NB4 (cell line): Measurements from ENCODE around the gene PIGBOS1.
"Not testable (repeated sequence)": the region's sequence is repeated elsewhere in the genome, so short reads cannot be mapped to it uniquely, and the experiment has no call there.

Experiments
- DNase-seq: peaks from one replicate; pipeline ENCODE4 v3.0.0; 2010; ENCODE audit warnings: low read depth
- H3K4me3 ChIP-seq: one replicate; pipeline ENCODE4 v1.5.1; 2011; ENCODE audit warnings: mild to moderate bottlenecking, low read depth, low read length, moderate library complexity
- MYC ChIP-seq: IDR thresholded peaks from 2 replicates; pipeline ENCODE4 v1.6.1; 2011; ENCODE audit warnings: low read depth, low read length
- POLR2A ChIP-seq: IDR thresholded peaks from 2 replicates; pipeline ENCODE4 v1.6.1; 2011; ENCODE audit warnings: mild to moderate bottlenecking; ENCODE audit not compliant: insufficient read length; ENCODE audit errors: extremely low read depth
- TF ChIP-seq, protein P1 (sequence below): IDR thresholded peaks from 2 replicates; pipeline ENCODE4 v1.6.1; 2011; ENCODE audit warnings: low read depth, low read length
- TF ChIP-seq, protein P2 (sequence below): IDR thresholded peaks from one replicate; pipeline ENCODE4 v1.5.1; 2012; ENCODE audit warnings: low read depth, low read length

The PIGBOS1 gene

DNA sequence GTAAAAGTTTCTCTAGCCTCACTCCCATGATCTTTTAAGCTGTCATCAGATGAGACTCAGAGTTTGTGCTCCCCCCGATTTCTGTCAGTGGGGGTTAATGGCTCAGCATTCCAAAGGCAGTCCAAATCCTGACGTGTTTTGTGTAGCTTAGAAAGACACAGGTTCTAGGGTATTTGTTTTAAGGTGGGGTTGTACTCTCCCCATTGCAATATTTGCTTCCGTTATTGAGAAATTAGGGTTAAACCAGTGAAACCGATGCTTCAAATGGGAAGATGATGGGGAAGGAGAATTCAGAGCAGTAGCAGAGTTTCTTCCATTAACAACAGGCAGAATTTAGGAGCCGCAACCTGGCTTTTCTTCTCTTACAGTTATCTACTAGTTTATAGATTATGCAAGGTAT is 3.5 kb upstream of the PIGBOS1 start:
- peak overlapping the region; percentile 29 for H3K4me3 ChIP-seq
- DNase-seq, result peak; percentile 63
- TF ChIP-seq, protein P1, sequence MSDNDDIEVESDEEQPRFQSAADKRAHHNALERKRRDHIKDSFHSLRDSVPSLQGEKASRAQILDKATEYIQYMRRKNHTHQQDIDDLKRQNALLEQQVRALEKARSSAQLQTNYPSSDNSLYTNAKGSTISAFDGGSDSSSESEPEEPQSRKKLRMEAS, result no peak
- TF ChIP-seq POLR2A, result no peak
- TF ChIP-seq, protein P2, sequence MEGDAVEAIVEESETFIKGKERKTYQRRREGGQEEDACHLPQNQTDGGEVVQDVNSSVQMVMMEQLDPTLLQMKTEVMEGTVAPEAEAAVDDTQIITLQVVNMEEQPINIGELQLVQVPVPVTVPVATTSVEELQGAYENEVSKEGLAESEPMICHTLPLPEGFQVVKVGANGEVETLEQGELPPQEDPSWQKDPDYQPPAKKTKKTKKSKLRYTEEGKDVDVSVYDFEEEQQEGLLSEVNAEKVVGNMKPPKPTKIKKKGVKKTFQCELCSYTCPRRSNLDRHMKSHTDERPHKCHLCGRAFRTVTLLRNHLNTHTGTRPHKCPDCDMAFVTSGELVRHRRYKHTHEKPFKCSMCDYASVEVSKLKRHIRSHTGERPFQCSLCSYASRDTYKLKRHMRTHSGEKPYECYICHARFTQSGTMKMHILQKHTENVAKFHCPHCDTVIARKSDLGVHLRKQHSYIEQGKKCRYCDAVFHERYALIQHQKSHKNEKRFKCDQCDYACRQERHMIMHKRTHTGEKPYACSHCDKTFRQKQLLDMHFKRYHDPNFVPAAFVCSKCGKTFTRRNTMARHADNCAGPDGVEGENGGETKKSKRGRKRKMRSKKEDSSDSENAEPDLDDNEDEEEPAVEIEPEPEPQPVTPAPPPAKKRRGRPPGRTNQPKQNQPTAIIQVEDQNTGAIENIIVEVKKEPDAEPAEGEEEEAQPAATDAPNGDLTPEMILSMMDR, result no peak
- TF ChIP-seq MYC, result no peak

DNA sequence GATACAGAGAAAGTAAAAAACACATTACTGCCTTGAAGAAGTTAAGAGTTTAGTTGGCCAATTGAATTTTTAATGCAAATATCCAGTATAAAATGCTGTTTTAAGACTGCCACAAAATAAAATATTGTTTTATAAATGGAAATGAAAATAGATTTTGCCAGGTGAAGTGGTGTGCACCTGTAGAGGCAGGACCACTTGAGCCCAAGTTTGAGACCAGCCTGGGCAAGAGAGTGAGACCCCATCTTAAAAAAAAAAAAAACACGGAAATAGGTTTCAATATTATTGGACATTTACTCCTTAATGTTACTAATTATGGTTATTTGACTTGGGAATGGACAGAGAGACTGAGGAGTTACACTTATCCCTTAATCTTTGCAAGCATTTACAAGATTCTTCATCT is 2.0 kb upstream of the PIGBOS1 start:
- no peak for DNase-seq
- TF ChIP-seq, protein P1, result no peak
- no peak for TF ChIP-seq POLR2A
- TF ChIP-seq, protein P2, result no peak
- no peak for TF ChIP-seq MYC
- H3K4me3 ChIP-seq, result peak overlapping the region; percentile 97

DNA sequence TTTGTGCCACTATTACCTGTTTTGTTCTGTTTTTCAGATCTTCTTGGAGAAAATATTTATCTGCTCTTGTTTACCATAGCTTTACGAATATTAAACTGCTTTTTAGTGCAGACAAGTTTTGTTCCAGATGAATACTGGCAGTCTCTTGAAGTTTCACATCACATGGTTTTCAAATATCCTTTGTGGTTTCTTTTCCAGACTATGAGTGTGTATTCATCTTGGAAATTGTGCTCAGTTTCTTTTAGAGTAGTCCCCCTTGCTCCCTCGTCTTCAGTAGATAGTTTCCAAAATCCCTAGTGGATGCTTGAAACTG is 1.3 kb upstream of the PIGBOS1 start:
- DNase-seq, result no peak
- TF ChIP-seq, protein P1, result 0 out of 2 replicates have a peak, but pooled peaks have one; percentile 1
- TF ChIP-seq MYC (no peak), POLR2A (no peak)
- peak overlapping the region; percentile 97 for H3K4me3 ChIP-seq

DNA sequence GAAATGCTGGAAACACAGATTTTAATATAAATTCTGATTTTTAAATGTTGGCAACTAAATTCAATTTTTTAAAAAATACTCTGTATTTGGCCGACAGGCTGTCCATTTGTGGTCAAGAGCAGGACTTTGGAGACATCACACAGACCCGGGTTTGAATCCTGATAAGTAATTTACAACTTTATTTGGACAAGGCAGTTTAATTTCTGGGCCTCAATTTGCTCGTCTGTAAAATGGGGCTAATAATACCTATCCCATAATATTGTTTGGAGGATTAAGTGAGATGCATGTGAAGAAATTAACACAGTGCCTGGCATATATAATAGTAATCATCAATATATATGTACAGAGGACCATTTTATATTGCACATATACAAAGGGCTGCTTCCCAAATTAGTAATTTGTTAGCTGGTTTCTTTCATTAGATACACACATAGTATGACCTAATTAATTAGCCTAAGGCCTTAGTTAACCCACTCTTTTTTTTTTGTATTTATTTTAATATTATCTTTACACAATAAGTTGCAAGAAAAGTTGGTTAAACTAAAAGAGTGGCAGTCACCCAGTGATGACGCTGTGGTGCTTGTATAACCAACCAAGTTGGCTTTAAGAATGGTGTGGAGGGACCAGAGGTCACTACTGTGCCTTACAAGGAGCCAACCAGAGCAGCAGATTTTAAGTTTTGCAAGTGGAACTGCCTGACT is 764 bp upstream of the PIGBOS1 start:
- peak; percentile 84 for DNase-seq
- TF ChIP-seq, protein P2, result no peak
- TF ChIP-seq MYC (0 out of 2 replicates have a peak, but pooled peaks have one; percentile 23), POLR2A (peak; percentile 46)
- TF ChIP-seq, protein P1, result peak; percentile 24
- peak overlapping the region; percentile 97 for H3K4me3 ChIP-seq

DNA sequence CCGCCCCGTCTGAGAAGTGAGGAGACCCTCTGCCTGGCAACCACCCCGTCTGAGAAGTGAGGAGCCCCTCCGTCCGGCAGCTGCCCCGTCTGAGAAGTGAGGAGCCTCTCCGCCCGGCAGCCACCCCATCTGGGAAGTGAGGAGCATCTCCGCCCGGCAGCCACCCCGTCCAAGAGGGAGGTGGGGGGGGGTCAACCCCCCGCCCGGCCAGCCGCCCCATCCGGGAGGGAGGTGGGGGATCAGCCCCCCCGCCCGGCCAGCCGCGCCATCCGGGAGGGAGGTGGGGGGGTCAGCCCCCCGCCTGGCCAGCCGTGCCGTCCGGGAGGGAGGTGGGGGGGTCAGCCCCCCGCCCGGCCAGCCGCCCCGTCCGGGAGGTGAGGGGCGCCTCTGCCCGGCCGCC is 16.1 kb downstream of the PIGBOS1 start:
- not testable (repeated sequence) for H3K4me3 ChIP-seq, DNase-seq

DNA sequence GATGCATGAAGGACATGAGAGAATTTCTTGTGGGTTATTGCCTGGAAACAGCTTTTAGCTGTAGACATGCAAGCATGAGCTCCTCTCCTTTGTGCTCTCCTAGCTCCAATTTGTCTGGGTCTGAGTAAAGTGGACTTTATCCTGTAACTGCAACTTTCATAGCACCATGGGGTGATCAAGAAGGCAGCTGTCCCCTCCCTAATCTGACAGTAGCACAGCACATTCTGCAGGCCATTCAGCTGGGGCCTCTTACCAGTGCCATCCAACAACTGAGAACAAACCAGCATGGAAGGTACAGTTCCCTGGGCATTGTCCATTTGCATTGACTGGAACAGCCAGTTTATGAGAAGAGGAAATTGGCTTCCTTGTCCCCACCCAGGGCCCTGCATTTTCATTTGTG is 21.6 kb downstream of the PIGBOS1 start:
- no peak for DNase-seq
- H3K4me3 ChIP-seq, result no peak overlapping the region
- TF ChIP-seq, protein P1, result no peak
- no peak for TF ChIP-seq POLR2A
- TF ChIP-seq MYC, result no peak
- TF ChIP-seq, protein P2, result no peak
